GM04503 (cell line): ENCODE data around the gene SEPTIN7.
A peak's percentile ranks its signal among the peaks of the same experiment; 100 is the strongest.

ENCODE experiments used
- DNase-seq: peaks from one replicate; pipeline ENCODE4 v3.0.0-alpha.2; 2012; ENCODE audit warnings: low read depth

The SEPTIN7 gene

GRCh38 chr7:35787925-35788324, 12.9 kb upstream of the SEPTIN7 start:
- no peak for DNase-seq

GRCh38 chr7:35792472-35792871, 8.4 kb upstream of the SEPTIN7 start:
- DNase-seq = no peak

GRCh38 chr7:35792873-35793489, 7.9 kb upstream of the SEPTIN7 start:
- no peak for DNase-seq

- DNase-seq = no peak
Observed at GRCh38 chr7:35797311-35797710, 3.5 kb upstream of the SEPTIN7 start.

- DNase-seq = no peak
Observed at GRCh38 chr7:35799846-35800717, 775 bp upstream of the SEPTIN7 start.

- no peak for DNase-seq
Observed at GRCh38 chr7:35801392-35802101, 690 bp downstream of the SEPTIN7 start.

GRCh38 chr7:35802102-35802466, 1.2 kb downstream of the SEPTIN7 start:
- no peak for DNase-seq

- no peak for DNase-seq
Observed at GRCh38 chr7:35802649-35803048, 1.8 kb downstream of the SEPTIN7 start.

- no peak for DNase-seq
Observed at GRCh38 chr7:35804231-35804970, 3.5 kb downstream of the SEPTIN7 start.

- DNase-seq = no peak
Observed at GRCh38 chr7:35805876-35806275, 5.0 kb downstream of the SEPTIN7 start.

GRCh38 chr7:35816514-35816913, 15.7 kb downstream of the SEPTIN7 start:
- DNase-seq = no peak

- DNase-seq = no peak
Observed at GRCh38 chr7:35817181-35817580, 16.3 kb downstream of the SEPTIN7 start.

- no peak for DNase-seq
Observed at GRCh38 chr7:35817930-35818329, 17.1 kb downstream of the SEPTIN7 start.

- no peak for DNase-seq
Observed at GRCh38 chr7:35818513-35818912, 17.7 kb downstream of the SEPTIN7 start.

- DNase-seq = no peak
Observed at GRCh38 chr7:35819310-35819709, 18.5 kb downstream of the SEPTIN7 start.

GRCh38 chr7:35819954-35820703, 19.3 kb downstream of the SEPTIN7 start:
- DNase-seq = no peak

GRCh38 chr7:35820858-35821257, 20.0 kb downstream of the SEPTIN7 start:
- no peak for DNase-seq

- no peak for DNase-seq
Observed at GRCh38 chr7:35823440-35823839, 22.6 kb downstream of the SEPTIN7 start.

- no peak for DNase-seq
Observed at GRCh38 chr7:35825974-35826373, 25.1 kb downstream of the SEPTIN7 start.

GRCh38 chr7:35826751-35827150, 25.9 kb downstream of the SEPTIN7 start:
- DNase-seq = no peak

- DNase-seq = no peak
Observed at GRCh38 chr7:35828817-35829216, 28.0 kb downstream of the SEPTIN7 start.

- DNase-seq = peak; percentile 23
Observed at GRCh38 chr7:35831208-35831607, 30.4 kb downstream of the SEPTIN7 start.
